Liver (tissue), 9 donors: ENCODE measurements around the gene UVSSA. TPM values are rescaled to one million over a fixed set of nuclear protein-coding genes. Genes with fewer than 3 reads are reported as not detected.

ENCODE experiments used
- DNase-seq: peaks from one replicate; pipeline ENCODE4 v3.0.0-alpha.2; 2017; ENCODE audit warnings: low spot score
- H3K27ac ChIP-seq, 2 donors: one replicate each; pipeline ENCODE4 v1.7.0; 2013; ENCODE audit warnings: inconsistent platforms in 2 of 2, low read length in 2 of 2, control low read depth in 1 of 2, low read depth in 1 of 2, mild to moderate bottlenecking in 1 of 2
- H3K27me3 ChIP-seq, 4 donors: one replicate each; pipeline versions ENCODE4 v1.6.1 to v1.7.0; 2013; ENCODE audit warnings: low read length in 3 of 4, inconsistent platforms in 1 of 4, mild to moderate bottlenecking in 1 of 4, moderate library complexity in 1 of 4; ENCODE audit not compliant: control insufficient read depth in 4 of 4, insufficient read depth in 4 of 4
- H3K36me3 ChIP-seq, 4 donors: one replicate each; pipeline versions ENCODE4 v1.6.1 to v1.7.0; 2013; ENCODE audit warnings: low read length in 3 of 4, mild to moderate bottlenecking in 3 of 4, low read depth in 1 of 4, moderate library complexity in 1 of 4; ENCODE audit not compliant: control insufficient read depth in 4 of 4, insufficient read depth in 3 of 4
- H3K4me1 ChIP-seq, 4 donors: one replicate each; pipeline versions ENCODE4 v1.6.1 to v1.7.0; 2013; ENCODE audit warnings: low read length in 3 of 4, mild to moderate bottlenecking in 3 of 4, moderate library complexity in 1 of 4; ENCODE audit not compliant: control insufficient read depth in 4 of 4, insufficient read depth in 4 of 4
- H3K4me3 ChIP-seq, 3 donors: one replicate each; pipeline versions ENCODE4 v1.6.1 to v1.7.0; 2013; ENCODE audit warnings: low read length in 3 of 3, control low read depth in 1 of 3, low read depth in 1 of 3, mild to moderate bottlenecking in 1 of 3
- H3K9ac ChIP-seq, 2 donors: one replicate each; pipeline ENCODE4 v1.7.0; 2013; ENCODE audit warnings: low read length in 2 of 2, mild to moderate bottlenecking in 2 of 2, moderate library complexity in 2 of 2, control low read depth in 1 of 2, low read depth in 1 of 2
- H3K9me3 ChIP-seq, 4 donors: one replicate each; pipeline versions ENCODE4 v1.6.1 to v1.7.0; 2013; ENCODE audit warnings: low read length in 3 of 4; ENCODE audit not compliant: control insufficient read depth in 4 of 4
- ATF3 ChIP-seq: IDR thresholded peaks from 2 replicates; pipeline ENCODE4 v1.6.1; 2016; ENCODE audit warnings: antibody characterized with exemption
- EGR1 ChIP-seq, 2 donors: IDR thresholded peaks; 2 replicates each; pipeline ENCODE4 v1.6.1; 2016 to 2018; ENCODE audit warnings: antibody characterized with exemption in 2 of 2, low read depth in 2 of 2
- FOXA1 ChIP-seq: IDR thresholded peaks from 2 replicates; pipeline ENCODE4 v1.6.1; 2016; ENCODE audit warnings: antibody characterized with exemption
- FOXA2 ChIP-seq: IDR thresholded peaks from 2 replicates; pipeline ENCODE4 v1.6.1; 2016; ENCODE audit warnings: antibody characterized with exemption
- GABPA ChIP-seq, 2 donors: IDR thresholded peaks in 1 of 2; conservative IDR thresholded peaks in 1 of 2; 2 replicates each; pipeline ENCODE4 v1.6.1; 2016; ENCODE audit warnings: antibody characterized with exemption in 2 of 2, mild to moderate bottlenecking in 1 of 2, moderate library complexity in 1 of 2
- HNF4G ChIP-seq: IDR thresholded peaks from 2 replicates; pipeline ENCODE4 v1.6.1; 2016; ENCODE audit warnings: antibody characterized with exemption
- JUND ChIP-seq, 2 donors: IDR thresholded peaks; 2 replicates each; pipeline ENCODE4 v1.6.1; 2016; ENCODE audit warnings: antibody characterized with exemption in 2 of 2
- NR2F2 ChIP-seq: IDR thresholded peaks from 2 replicates; pipeline ENCODE4 v1.6.1; 2016; ENCODE audit warnings: antibody characterized with exemption
- RAD21 ChIP-seq, 2 donors: IDR thresholded peaks; 2 replicates each; pipeline ENCODE4 v1.6.1; 2016; ENCODE audit warnings: antibody characterized with exemption in 2 of 2, mild to moderate bottlenecking in 2 of 2
- RXRA ChIP-seq, 2 donors: IDR thresholded peaks; 2 replicates each; pipeline ENCODE4 v1.6.1; 2017 to 2018; ENCODE audit warnings: antibody characterized with exemption in 2 of 2, mild to moderate bottlenecking in 1 of 2
- SP1 ChIP-seq: IDR thresholded peaks from 2 replicates; pipeline ENCODE4 v1.6.1; 2018; ENCODE audit warnings: antibody characterized with exemption, mild to moderate bottlenecking
- TAF1 ChIP-seq: conservative IDR thresholded peaks from 2 replicates; pipeline ENCODE4 v1.6.1; 2016; ENCODE audit warnings: antibody characterized with exemption, mild to moderate bottlenecking
- YY1 ChIP-seq: IDR thresholded peaks from 2 replicates; pipeline ENCODE4 v1.6.1; 2016; ENCODE audit warnings: antibody characterized with exemption, mild to moderate bottlenecking
- WGBS: extraction: QIAGEN DNeasy Blood & Tissue Kit; methylation state at CpG from one replicate; pipeline ENCODE4 v1.1.7; 2013; 5-methylcytosine and 5-hydroxymethylcytosine counted together
- polyA plus RNA-seq, 2 donors: library from polyadenylated mRNA; stranded (reverse) in 1 of 2; unstranded in 1 of 2; fragments of 200-250 nt in 1 of 2; fragments of >200 nt in 1 of 2; fragmentation: Nextera tagmentation in 1 of 2; extraction: Ambion mirVana in 1 of 2; gene quantifications; one replicate each; pipeline versions ENCODE4 v1.2.1 to v1.2.3, GENCODE V29; 2013 to 2015
- total RNA-seq, 2 donors: library from RNA; depleted of rRNA; stranded (reverse); fragments of >200 nt; gene quantifications; one replicate each; pipeline ENCODE4 v1.2.3, GENCODE V29; 2014
- TF ChIP-seq, protein P1 (sequence below): IDR thresholded peaks from 2 replicates; pipeline ENCODE4 v1.6.1; 2016; ENCODE audit warnings: antibody characterized with exemption
- TF ChIP-seq, protein P2 (sequence below): IDR thresholded peaks from 2 replicates; pipeline ENCODE4 v1.6.1; 2016; ENCODE audit warnings: antibody characterized with exemption
- TF ChIP-seq, protein P3 (sequence below): fragments of 150-350 bp; IDR thresholded peaks from 2 replicates; pipeline ENCODE4 v1.5.1; 2017; ENCODE audit warnings: improper control_type of control experiment, low read depth, low read length; ENCODE audit not compliant: missing input control
- donor health status: healthy.
- donor health status: healthy.
- donor health status: healthy.
- donor health status: healthy.
- donor health status: healthy.

The UVSSA gene
- total and polyA plus RNA-seq, 4 donors: 2.2 to 18.3 (median 3.6) TPM

DNA sequence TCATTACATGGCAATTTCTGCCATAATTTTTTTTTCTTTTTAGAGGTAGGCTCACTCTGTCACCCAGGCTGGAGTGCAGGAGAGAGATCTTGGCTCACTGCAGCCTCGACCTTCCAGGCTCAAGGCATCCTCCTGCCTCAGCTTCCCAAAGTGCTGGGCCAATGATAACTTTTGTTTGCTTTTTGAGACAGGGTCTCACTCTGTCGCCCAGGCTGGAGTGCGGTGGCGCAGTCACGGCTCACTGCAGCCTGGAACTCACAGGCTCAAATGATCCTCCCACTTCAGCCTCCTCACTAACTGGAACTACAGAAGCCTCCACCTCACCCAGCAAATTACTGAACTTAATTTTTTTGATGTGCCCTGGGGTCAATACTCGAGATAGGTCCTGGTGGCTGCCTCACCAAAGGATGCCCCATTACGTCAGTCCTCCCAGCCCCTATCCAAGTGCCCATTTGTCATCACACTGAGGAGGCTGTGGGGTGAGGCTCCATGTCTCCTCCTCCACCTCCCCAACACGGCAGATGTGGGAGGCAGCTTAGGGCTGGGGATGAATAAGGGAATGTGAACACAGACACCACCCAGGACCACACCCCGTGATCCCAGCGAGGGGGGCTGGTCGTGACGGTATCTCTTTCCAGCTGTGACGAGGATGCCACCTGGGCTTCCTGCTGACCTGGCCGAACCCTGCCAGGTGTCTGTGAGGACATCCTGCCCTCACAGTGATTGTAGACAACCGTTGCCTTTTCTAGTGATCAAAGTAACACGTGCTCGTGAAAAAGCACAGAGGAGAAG is 71.7 kb downstream of the UVSSA start:
- 61% methylated on average over 17 of the region's 17 CpGs for WGBS

GRCh38 chr4:1419708-1420107 is 72.7 kb downstream of the UVSSA start:
- Histone ChIP-seq H3K4me1 (no peaks in the 10 kb centered on the region), H3K27me3 (peaks cover 0 to 5% (median 3%) of the 10 kb centered on the region in 4 donors), H3K27ac (no peak overlapping the region), H3K36me3 (no peaks in the 10 kb centered on the region), H3K9ac (no peak overlapping the region), H3K4me3 (no peak overlapping the region), H3K9me3 (no peaks in the 10 kb centered on the region)
- 87% methylated on average over 13 of the region's 13 CpGs for WGBS
- DNase-seq: no peak
- TF ChIP-seq NR2F2 (no peak), JUND (IDR thresholded peaks at IDR 0.05) (no peak), HNF4G (no peak)

More for the DNA sequence above, 71.7 kb downstream of the UVSSA start:
- Histone ChIP-seq H3K27ac (no peak overlapping the region), H3K4me1 (no peaks in the 10 kb centered on the region), H3K9me3 (no peaks in the 10 kb centered on the region), H3K4me3 (no peak overlapping the region), H3K27me3 (peaks cover 0 to 6% (median 3%) of the 10 kb centered on the region in 4 donors), H3K36me3 (no peaks in the 10 kb centered on the region), H3K9ac (no peak overlapping the region)
- no peak for DNase-seq
- no peak for TF ChIP-seq JUND (IDR thresholded peaks at IDR 0.05)
- TF ChIP-seq, protein P1, sequence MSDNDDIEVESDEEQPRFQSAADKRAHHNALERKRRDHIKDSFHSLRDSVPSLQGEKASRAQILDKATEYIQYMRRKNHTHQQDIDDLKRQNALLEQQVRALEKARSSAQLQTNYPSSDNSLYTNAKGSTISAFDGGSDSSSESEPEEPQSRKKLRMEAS: no peak

GRCh38 chr4:1421657-1422056 is 74.6 kb downstream of the UVSSA start:
- Histone ChIP-seq H3K36me3 (no peaks in the 10 kb centered on the region), H3K9ac (no peak overlapping the region), H3K4me3 (no peak overlapping the region), H3K27ac (no peak overlapping the region), H3K27me3 (peaks cover 0 to 2% (median 1%) of the 10 kb centered on the region in 4 donors), H3K9me3 (no peaks in the 10 kb centered on the region), H3K4me1 (no peaks in the 10 kb centered on the region)
- TF ChIP-seq YY1 (no peak), GABPA (IDR thresholded peaks at IDR 0.05 in 1 of 2, conservative IDR thresholded peaks at IDR 0.05 in 1 of 2) (no peak), FOXA2 (no peak)
- 21% methylated on average over 2 of the region's 2 CpGs for WGBS
- DNase-seq: no peak

GRCh38 chr4:1427010-1427409 is 80.0 kb downstream of the UVSSA start:
- no peak for DNase-seq
- 62% methylated on average over 5 of the region's 5 CpGs for WGBS
- Histone ChIP-seq H3K9me3 (no peaks in the 10 kb centered on the region), H3K9ac (no peak overlapping the region), H3K36me3 (no peaks in the 10 kb centered on the region), H3K4me3 (no peak overlapping the region), H3K4me1 (no peaks in the 10 kb centered on the region), H3K27ac (no peak overlapping the region), H3K27me3 (no peaks in the 10 kb centered on the region)
- TF ChIP-seq HNF4G (no peak), EGR1 (IDR thresholded peaks at IDR 0.05; ENCODE audit: low read depth in 2 of 2) (no peak), FOXA1 (no peak), RAD21 (IDR thresholded peaks at IDR 0.05) (no peak), FOXA2 (no peak), ATF3 (no peak), YY1 (no peak), NR2F2 (no peak), TAF1 (no peak), SP1 (no peak), RXRA (IDR thresholded peaks at IDR 0.05) (no peak)
- TF ChIP-seq, protein P2, sequence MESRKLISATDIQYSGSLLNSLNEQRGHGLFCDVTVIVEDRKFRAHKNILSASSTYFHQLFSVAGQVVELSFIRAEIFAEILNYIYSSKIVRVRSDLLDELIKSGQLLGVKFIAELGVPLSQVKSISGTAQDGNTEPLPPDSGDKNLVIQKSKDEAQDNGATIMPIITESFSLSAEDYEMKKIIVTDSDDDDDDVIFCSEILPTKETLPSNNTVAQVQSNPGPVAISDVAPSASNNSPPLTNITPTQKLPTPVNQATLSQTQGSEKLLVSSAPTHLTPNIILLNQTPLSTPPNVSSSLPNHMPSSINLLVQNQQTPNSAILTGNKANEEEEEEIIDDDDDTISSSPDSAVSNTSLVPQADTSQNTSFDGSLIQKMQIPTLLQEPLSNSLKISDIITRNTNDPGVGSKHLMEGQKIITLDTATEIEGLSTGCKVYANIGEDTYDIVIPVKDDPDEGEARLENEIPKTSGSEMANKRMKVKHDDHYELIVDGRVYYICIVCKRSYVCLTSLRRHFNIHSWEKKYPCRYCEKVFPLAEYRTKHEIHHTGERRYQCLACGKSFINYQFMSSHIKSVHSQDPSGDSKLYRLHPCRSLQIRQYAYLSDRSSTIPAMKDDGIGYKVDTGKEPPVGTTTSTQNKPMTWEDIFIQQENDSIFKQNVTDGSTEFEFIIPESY: no peak
- TF ChIP-seq, protein P1: no peak
- TF ChIP-seq, protein P3, sequence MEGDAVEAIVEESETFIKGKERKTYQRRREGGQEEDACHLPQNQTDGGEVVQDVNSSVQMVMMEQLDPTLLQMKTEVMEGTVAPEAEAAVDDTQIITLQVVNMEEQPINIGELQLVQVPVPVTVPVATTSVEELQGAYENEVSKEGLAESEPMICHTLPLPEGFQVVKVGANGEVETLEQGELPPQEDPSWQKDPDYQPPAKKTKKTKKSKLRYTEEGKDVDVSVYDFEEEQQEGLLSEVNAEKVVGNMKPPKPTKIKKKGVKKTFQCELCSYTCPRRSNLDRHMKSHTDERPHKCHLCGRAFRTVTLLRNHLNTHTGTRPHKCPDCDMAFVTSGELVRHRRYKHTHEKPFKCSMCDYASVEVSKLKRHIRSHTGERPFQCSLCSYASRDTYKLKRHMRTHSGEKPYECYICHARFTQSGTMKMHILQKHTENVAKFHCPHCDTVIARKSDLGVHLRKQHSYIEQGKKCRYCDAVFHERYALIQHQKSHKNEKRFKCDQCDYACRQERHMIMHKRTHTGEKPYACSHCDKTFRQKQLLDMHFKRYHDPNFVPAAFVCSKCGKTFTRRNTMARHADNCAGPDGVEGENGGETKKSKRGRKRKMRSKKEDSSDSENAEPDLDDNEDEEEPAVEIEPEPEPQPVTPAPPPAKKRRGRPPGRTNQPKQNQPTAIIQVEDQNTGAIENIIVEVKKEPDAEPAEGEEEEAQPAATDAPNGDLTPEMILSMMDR: no peak
